PC-9 (cell line): ENCODE results near the gene DLGAP1.
"Not testable (repeated sequence)": the region's sequence is repeated elsewhere in the genome, so short reads cannot be mapped to it uniquely, and the experiment has no call there.

Experiments
- CTCF ChIP-seq: fragments of 200-600 bp; sonication (generic); conservative IDR thresholded peaks from 2 replicates; pipeline ENCODE4 v1.6.1; 2017; ENCODE audit warnings: mixed run types, antibody characterized with exemption, mild to moderate bottlenecking, moderate library complexity
- EZH2 ChIP-seq: fragments of 200-600 bp; sonication (generic); IDR thresholded peaks from 2 replicates; pipeline ENCODE4 v1.8.0; 2017; ENCODE audit warnings: antibody characterized with exemption, low read depth

- not testable (repeated sequence) for TF ChIP-seq CTCF, EZH2
Observed at GRCh38 chr18:4311945-4312344, 143.2 kb downstream of the DLGAP1 start.
